GM10266 (cell line): ENCODE data around the gene C10orf53.
A peak's percentile ranks its signal among the peaks of the same experiment; 100 is the strongest.

Experiments
- DNase-seq: peaks from one replicate; pipeline ENCODE4 v3.0.0; 2012; ENCODE audit errors: extremely low spot score
- CTCF ChIP-seq: IDR thresholded peaks from 2 replicates; pipeline ENCODE4 v1.5.1; 2012; ENCODE audit warnings: mild to moderate bottlenecking, low read depth; ENCODE audit not compliant: control insufficient read depth, insufficient read depth; ENCODE audit errors: missing control alignments

Gene C10orf53

GRCh38 chr10:49649294-49649693 is 30.2 kb upstream of the C10orf53 start:
- TF ChIP-seq CTCF, result no peak

GRCh38 chr10:49649936-49650723 is 29.3 kb upstream of the C10orf53 start:
- no peak for DNase-seq
- no peak for TF ChIP-seq CTCF

More at GRCh38 chr10:49649294-49649693, 30.2 kb upstream of the C10orf53 start:
- peak; percentile 26 for DNase-seq

GRCh38 chr10:49650724-49651034 is 28.8 kb upstream of the C10orf53 start:
- no peak for TF ChIP-seq CTCF
- DNase-seq, result no peak

- no peak for TF ChIP-seq CTCF
- DNase-seq, result no peak
Measured at GRCh38 chr10:49651039-49651835, 28.2 kb upstream of the C10orf53 start.

GRCh38 chr10:49651917-49652316 is 27.5 kb upstream of the C10orf53 start:
- DNase-seq, result no peak
- TF ChIP-seq CTCF, result no peak

GRCh38 chr10:49652421-49653272 is 26.8 kb upstream of the C10orf53 start:
- TF ChIP-seq CTCF, result no peak
- no peak for DNase-seq
